ENCODE results near the gene FNDC3B. TPM values are rescaled to one million over a fixed set of nuclear protein-coding genes. Genes with fewer than 3 reads are reported as not detected.

FNDC3B gene
- total and polyA plus RNA-seq, 7 donors, result 16.2 to 93.9 (median 50.3) TPM

- H3K36me3 ChIP-seq, result no peaks in the 10 kb centered on the region
- H3K9me3 ChIP-seq, result no peaks in the 10 kb centered on the region
- DNase-seq, result no peak
- 90 to 94% methylated on average over 4 of the region's 4 CpGs for WGBS, 2 donors
- intact Hi-C loops (cut with DNase I), result no loop called here
- H3K4me3 ChIP-seq, result no peak overlapping the region
- no peaks in the 10 kb centered on the region for H3K27me3 ChIP-seq
- H3K4me1 ChIP-seq, result peaks cover 0 to 47% (median 32%) of the 10 kb centered on the region in 4 donors
- H3K27ac ChIP-seq, result no peak overlapping the region
- TF ChIP-seq EP300 (IDR thresholded peaks at IDR 0.05) (no peak), CTCF (IDR thresholded peaks at IDR 0.05) (no peak), POLR2A (IDR thresholded peaks at IDR 0.05) (no peak), POLR2AphosphoS5 (IDR thresholded peaks at IDR 0.05) (no peak)
Measured at GRCh38 chr3:172077197-172077757, 37.9 kb downstream of the FNDC3B start.

DNA sequence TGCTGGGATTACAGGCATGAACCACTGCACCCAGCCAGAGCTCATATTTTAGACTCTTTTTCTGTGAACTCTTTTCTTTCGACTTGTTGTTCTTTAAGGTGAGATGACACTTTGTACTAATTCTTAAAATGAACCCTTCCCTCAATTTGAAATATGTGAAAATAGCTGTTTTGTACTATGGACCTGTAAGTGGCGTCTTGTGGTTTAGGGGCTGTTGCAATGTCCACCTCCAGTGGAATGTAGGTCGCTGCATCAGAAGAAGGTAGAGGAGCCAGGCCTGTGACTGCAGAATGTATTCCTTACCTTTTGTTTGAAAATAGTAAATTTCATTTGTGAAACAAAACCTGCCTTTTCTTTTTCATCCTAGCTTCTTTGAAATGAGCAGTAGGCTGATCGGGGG is 38.9 kb downstream of the FNDC3B start:
- Histone ChIP-seq H3K4me1 (peaks cover 0 to 47% (median 34%) of the 10 kb centered on the region in 4 donors), H3K9me3 (no peaks in the 10 kb centered on the region), H3K4me3 (no peak overlapping the region), H3K36me3 (no peaks in the 10 kb centered on the region), H3K27me3 (no peaks in the 10 kb centered on the region), H3K27ac (no peak overlapping the region)
- intact Hi-C loops (cut with DNase I), result no loop called here
- DNase-seq, result no peak
- TF ChIP-seq POLR2AphosphoS5 (IDR thresholded peaks at IDR 0.05), result no peak
- TF ChIP-seq CTCF (IDR thresholded peaks at IDR 0.05), result no peak
- TF ChIP-seq POLR2A (IDR thresholded peaks at IDR 0.05), result no peak
- no peak for TF ChIP-seq EP300 (IDR thresholded peaks at IDR 0.05)
- WGBS, 2 donors, result 72 to 80% methylated on average over 4 of the region's 4 CpGs

DNA sequence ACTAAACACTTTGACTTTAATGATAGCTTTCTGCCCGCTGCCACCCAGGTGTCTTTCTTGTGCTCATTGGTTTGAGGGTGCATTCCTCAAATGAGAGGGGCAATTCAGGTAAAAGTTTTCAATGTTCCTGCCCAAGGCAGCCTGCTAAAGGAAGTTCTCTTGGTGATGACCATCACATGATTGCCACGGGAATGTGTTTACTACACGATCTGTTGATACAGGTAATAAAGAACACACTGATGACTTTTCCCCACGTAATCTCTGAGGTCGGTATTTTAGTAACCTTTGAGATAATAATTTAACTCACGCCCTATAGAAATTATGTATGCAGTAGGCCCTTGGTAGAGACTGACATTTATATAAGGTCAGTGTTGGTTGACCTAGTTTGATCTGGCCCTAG is 39.3 kb downstream of the FNDC3B start:
- Histone ChIP-seq H3K27me3 (no peaks in the 10 kb centered on the region), H3K9me3 (no peaks in the 10 kb centered on the region), H3K27ac (no peak overlapping the region), H3K36me3 (no peaks in the 10 kb centered on the region), H3K4me3 (no peak overlapping the region), H3K4me1 (peaks cover 0 to 42% (median 30%) of the 10 kb centered on the region in 4 donors)
- DNase-seq, result no peak
- TF ChIP-seq POLR2AphosphoS5 (IDR thresholded peaks at IDR 0.05), result no peak
- TF ChIP-seq EP300 (IDR thresholded peaks at IDR 0.05), result no peak
- no peak for TF ChIP-seq POLR2A (IDR thresholded peaks at IDR 0.05)
- no peak for TF ChIP-seq CTCF (IDR thresholded peaks at IDR 0.05)
- 23 to 75% methylated on average over 6 of the region's 6 CpGs for WGBS, 2 donors
- intact Hi-C loops (cut with DNase I), result no loop called here

GRCh38 chr3:172079326-172079976 is 40.1 kb downstream of the FNDC3B start:
- no peaks in the 10 kb centered on the region for H3K9me3 ChIP-seq
- WGBS, 2 donors, result 92 to 97% methylated on average over 3 of the region's 3 CpGs
- H3K4me3 ChIP-seq, result no peak overlapping the region
- intact Hi-C loops (cut with DNase I), result no loop called here
- no peak for DNase-seq
- H3K27ac ChIP-seq, result no peak overlapping the region
- H3K4me1 ChIP-seq, result peaks cover 0 to 35% (median 24%) of the 10 kb centered on the region in 4 donors
- no peak for TF ChIP-seq POLR2AphosphoS5 (IDR thresholded peaks at IDR 0.05)
- TF ChIP-seq POLR2A (IDR thresholded peaks at IDR 0.05), result peak in 1 of 2 donors; percentile 10
- TF ChIP-seq EP300 (IDR thresholded peaks at IDR 0.05), result no peak
- no peak for TF ChIP-seq CTCF (IDR thresholded peaks at IDR 0.05)
- H3K36me3 ChIP-seq, result no peaks in the 10 kb centered on the region
- no peaks in the 10 kb centered on the region for H3K27me3 ChIP-seq
